Esophagus squamous epithelium (tissue), 4 donors: Measurements from ENCODE around the gene CEL.

Experiments used
- CTCF ChIP-seq, 6 experiments: fragments of 450-650 bp in 4 of 6; fragments of 200-600 bp in 2 of 6; sonication (generic) in 2 of 6; IDR thresholded peaks; one replicate each; pipeline ENCODE4 v1.5.1; 2016 to 2019; ENCODE audit warnings: antibody characterized with exemption in 6 of 6, mild to moderate bottlenecking in 4 of 6, moderate library complexity in 4 of 6
- POLR2A ChIP-seq, 4 donors: fragments of 450-650 bp; IDR thresholded peaks; one replicate each; pipeline ENCODE4 v1.6.1; 2017; ENCODE audit warnings: antibody characterized with exemption in 4 of 4, mild to moderate bottlenecking in 4 of 4, moderate library complexity in 3 of 4

- TF ChIP-seq POLR2A (IDR thresholded peaks at IDR 0.05), result no peak
- no peak for TF ChIP-seq CTCF (IDR thresholded peaks at IDR 0.05)
Observed at GRCh38 chr9:133035669-133036068, 26.1 kb upstream of the CEL start.
